Amniotic stem cell (primary cell): Measurements from ENCODE around the gene ASIC3.
"Not testable (repeated sequence)": the region's sequence is repeated elsewhere in the genome, so short reads cannot be mapped to it uniquely, and the experiment has no call there.

Experiments used
- DNase-seq: peaks from one replicate; lab custom pipeline; 2025; lab: John Stamatoyannopoulos, UW

Gene ASIC3

GRCh38 chr7:151013733-151014497, 34.4 kb upstream of the ASIC3 start:
- DNase-seq = peak; percentile 22

- no peak for DNase-seq
Measured at GRCh38 chr7:151014950-151015349, 33.4 kb upstream of the ASIC3 start.

DNA sequence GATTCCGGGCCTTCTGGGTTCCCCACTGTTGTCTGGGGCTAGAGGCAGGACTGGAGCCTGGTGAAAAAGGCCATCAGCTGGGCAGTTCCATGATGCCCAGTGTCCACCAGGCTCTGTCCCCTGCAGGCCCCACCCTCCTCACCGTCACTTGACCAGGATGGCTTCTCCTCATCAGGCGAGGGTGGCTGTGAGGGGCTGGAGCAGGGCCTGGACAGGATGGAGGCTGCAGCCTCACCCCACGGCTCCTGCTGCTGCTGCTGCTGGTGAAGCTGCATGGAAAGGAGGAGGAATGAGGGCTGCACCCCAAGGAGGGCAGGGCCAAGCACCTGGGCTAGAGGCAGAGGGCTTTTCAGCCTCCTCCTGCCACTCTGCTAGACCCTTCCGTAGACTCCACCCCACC, 32.4 kb upstream of the ASIC3 start:
- DNase-seq = no peak

GRCh38 chr7:151016505-151016904, 31.8 kb upstream of the ASIC3 start:
- DNase-seq = no peak

DNA sequence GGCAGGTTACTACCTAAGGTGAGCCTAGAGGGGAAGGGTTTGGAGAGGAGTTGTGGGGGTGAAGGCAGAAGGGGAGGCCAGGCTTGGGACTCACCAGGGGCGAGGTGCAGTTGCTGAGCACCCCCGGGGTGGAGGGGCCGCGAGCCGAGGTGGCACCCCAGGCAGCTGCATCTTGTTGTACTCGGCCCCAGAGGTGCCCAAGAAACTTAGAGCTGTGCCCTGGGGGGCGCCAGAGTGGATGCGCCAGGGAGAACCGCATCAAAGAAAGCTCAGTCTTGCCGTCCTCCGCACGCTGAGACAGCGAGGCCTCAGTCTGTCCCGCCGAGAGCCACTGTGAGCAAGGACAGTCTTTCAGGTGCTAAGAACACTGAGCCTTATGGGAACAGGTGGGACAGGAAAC, 31.4 kb upstream of the ASIC3 start:
- no peak for DNase-seq

DNA sequence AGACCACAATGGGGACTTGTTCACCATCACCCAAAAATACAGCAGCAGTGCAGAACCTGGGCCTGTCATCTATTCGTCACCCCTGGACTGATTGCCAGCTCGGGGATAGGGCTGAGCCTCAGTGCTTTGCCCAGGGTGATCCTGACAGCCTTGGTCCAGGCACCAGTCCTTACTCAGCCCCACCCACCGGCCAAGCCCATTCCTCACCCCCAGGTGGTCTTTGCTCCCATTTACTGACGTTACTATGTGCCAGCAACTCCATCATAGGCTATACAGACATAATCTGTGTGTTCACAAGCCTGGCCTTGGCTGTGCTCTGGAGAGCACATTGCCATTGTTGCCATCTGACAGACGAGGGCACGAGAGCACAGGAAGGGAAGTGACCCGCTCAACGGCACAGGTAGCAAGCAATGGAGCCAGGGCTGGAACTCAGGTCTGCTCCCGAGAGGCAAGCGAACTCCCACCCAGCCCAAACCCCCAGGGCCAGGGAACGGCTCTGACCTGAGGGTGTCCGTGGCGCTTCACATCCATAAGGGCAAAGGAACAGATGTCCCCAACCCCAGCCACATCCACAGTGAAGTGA, 30.9 kb upstream of the ASIC3 start:
- DNase-seq = no peak

GRCh38 chr7:151017953-151018420, 30.3 kb upstream of the ASIC3 start:
- no peak for DNase-seq

- no peak for DNase-seq
Measured at GRCh38 chr7:151018421-151019129, 29.8 kb upstream of the ASIC3 start.

- DNase-seq = no peak
Measured at GRCh38 chr7:151019130-151019447, 29.2 kb upstream of the ASIC3 start.

DNA sequence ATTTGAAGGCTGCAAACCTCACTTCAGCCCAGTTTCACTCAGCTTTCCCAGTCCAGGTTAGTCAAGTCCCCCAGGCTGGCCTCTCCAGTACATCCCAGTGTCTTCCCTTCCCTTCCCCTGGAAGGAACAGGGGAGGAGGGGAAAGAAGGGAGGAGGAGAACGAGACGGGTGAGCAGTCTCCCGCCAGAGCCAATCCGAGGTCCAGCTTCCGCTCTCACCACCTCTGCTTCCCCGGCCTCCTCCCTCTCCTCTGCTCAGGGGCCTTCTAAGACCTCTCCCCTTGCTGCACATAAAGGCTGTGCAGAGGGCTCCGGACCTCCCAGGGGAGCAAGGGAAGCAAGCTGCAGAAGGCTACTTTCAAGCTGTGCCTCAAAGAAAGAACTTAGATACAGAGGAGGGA, 28.1 kb upstream of the ASIC3 start:
- no peak for DNase-seq

GRCh38 chr7:151023232-151023631, 25.1 kb upstream of the ASIC3 start:
- DNase-seq = no peak

- DNase-seq = no peak
Measured at GRCh38 chr7:151024435-151025056, 23.8 kb upstream of the ASIC3 start, which contains the start of gene ATG9B. TSS of gene ATG9B (minus strand) at chr7:151024494. CDS start at chr7:151024423, 71 bp downstream.

DNA sequence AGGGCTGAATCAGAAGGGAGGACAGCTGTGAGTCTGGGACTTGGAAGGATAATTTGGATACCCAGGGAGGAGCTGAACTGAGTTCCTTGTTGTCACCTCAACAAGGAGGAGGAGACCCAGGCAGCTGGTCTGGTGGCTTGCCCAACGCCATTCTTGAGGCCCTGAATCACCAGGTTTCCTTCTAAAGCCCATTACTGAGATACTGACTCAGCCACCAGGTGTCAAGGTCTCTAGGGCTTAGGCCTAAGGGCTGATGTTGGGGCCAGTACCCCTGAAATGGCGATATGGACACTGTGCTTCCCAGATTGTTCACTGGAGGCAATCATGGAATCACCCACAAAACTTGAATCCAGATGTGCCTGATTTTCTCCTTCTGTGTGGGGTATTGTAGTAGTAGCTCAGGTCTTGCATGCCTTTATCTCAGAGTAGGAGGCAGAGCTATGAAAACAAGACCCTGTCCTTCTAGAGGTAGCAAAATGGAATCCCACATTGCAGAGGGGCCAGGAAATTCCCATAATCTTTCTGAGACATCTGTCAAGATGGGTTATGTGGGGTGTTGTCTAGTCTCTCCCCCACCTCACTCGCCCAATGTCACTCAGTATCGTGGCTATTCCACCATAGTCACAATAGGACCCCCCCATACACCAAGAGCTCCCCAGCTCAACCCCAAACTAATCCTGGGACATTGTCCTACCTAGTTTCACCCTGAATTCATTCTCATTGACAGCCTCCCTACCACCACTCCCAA, 22.2 kb upstream of the ASIC3 start:
- DNase-seq = no peak

GRCh38 chr7:151026771-151027727, 21.3 kb upstream of the ASIC3 start:
- DNase-seq = not testable (repeated sequence)

- DNase-seq = not testable (repeated sequence)
Measured at GRCh38 chr7:151027728-151028130, 20.6 kb upstream of the ASIC3 start.

DNA sequence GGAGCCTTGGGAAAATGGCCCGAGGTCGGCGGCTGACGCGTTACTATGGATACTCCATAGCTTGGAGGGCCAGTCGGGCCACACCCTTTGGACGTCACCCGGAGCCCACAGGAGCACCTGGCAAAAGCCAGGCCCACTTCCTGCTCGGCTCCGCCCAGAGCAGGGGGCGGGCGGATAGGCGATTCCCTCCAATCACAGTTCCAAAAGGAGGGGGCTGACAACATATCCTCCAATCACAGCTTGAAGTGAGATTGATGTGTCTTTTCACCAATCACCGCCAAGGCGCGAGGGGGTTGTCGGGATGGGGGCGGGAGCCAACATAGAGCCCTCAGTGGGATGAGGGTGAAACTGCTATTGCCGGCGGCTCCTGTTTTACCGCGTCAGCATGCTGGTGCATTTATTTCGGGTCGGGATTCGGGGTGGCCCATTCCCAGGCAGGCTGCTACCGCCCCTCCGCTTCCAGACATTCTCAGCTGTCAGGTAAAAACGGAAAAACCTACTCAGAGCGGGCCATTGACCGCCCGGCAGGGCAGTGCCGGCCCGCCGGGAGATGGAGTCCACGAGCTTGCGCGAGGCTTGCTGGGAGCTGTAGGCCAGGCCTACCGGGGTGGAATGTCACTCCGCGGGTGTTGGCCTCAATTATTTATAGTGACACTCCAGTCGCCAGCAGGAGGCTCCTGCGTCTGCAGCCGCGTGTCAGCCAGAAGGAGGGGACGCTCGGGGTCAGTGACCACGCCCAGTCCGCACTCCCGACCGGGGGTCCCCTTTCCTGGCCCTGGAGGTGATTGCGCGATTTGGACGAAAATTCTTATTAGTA, 20.0 kb upstream of the ASIC3 start, which contains the start of gene ABCB8:
Gene ABCB8, plus strand, starts transcription at position 320 of the 817 bp plus-strand sequence. Its CDS starts 66 bp downstream, at position 386.
- DNase-seq = peak; percentile 91

DNA sequence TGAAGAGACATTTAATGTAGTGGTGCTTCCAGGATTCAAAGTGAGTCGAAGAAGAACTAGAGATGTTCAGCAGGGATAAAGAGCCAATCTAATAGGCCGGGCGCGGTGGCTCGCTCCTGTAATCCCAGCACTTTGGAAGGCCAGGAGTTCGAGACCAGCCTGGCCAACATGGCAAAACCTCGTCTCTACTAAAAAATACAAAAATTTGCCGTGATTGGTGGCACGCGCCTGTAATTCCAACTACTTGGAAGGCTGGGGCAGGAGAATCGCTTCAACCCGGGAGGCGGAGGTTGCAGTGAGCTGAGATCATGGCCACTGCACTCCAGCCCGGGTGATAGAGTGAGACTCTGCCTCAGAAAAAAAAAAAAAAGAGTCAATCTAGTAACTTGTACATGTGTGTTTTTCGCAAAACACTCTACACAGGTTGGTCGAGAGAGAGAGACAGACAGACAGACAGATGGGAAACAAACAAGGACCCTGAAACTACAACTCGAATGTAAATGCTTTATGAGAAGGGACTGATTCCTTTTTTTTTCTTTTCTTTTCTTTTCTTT, 19.3 kb upstream of the ASIC3 start:
- no peak for DNase-seq

DNA sequence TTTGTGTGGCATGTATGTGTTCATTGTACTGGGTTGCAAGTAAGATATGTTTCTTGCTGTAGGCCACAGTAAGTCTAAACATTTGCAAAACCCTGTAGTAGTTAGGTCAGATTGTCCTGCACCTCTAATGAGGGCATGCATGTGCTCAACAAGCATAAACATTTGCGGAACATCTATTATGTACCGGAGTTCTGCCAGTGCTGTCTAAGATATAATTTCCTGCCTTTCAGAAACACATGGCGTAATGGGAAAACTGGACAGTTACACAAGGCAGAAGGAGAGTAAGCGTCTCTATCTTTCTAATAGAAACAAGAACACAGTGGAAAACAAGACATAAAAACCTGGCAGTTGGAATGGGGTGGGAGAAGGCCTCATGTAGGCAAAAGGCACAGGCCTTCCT, 17.3 kb upstream of the ASIC3 start:
- DNase-seq = no peak
